ENCODE measurements around the gene WDR86. TPM values are rescaled to one million over a fixed set of nuclear protein-coding genes. Genes with fewer than 3 reads are reported as not detected.

WDR86 gene
- total RNA-seq, 1 experiment from 2014 or later = 7.7 TPM

- intact Hi-C loops (cut with micrococcal nuclease; ENCODE audit: unreplicated experiment) = no loop called here
- Histone ChIP-seq H3K27me3 (ENCODE audit: insufficient read depth, low read depth) (no peaks in the 10 kb centered on the region), H3K36me3 (ENCODE audit: low read depth) (no peaks in the 10 kb centered on the region), H3K9me3 (ENCODE audit: insufficient read depth, low read depth) (no peaks in the 10 kb centered on the region), H3K4me1 (replicated peaks; ENCODE audit: insufficient read depth) (peaks cover 23% of the 10 kb centered on the region), H2AFZ (no peak overlapping the region), H3K9me2 (ENCODE audit: insufficient read depth) (no peaks in the 10 kb centered on the region), H3K79me2 (ENCODE audit: low read depth) (no peaks in the 10 kb centered on the region), H3K4me2 (no peak overlapping the region), H4K20me1 (ENCODE audit: insufficient read depth) (no peaks in the 10 kb centered on the region), H3K27ac (no peak overlapping the region), H3K4me3 (no peak overlapping the region), H3F3A (ENCODE audit: insufficient read depth, low read depth) (peaks cover 32% of the 10 kb centered on the region)
- DNase-seq = no peak
- ChIA-PET POLR2A (ENCODE audit: unreplicated experiment) (no interaction called here), CTCF (no interaction called here)
- TF ChIP-seq EZH2 (IDR thresholded peaks at IDR 0.05; ENCODE audit: low read depth) = no peak
- no peak for TF ChIP-seq CTCF (conservative IDR thresholded peaks at IDR 0.05)
- no TSS peak for BruUV-seq (replicated peaks)
Measured at GRCh38 chr7:151456276-151456675, 46.4 kb upstream of the WDR86 start.

- H3K79me2 ChIP-seq (ENCODE audit: low read depth) = no peaks in the 10 kb centered on the region
- TF ChIP-seq CTCF (conservative IDR thresholded peaks at IDR 0.05) = no peak
- TF ChIP-seq EZH2 (IDR thresholded peaks at IDR 0.05; ENCODE audit: low read depth) = no peak
- no peak overlapping the region for H3K4me3 ChIP-seq
- H3K27ac ChIP-seq = no peak overlapping the region
- H4K20me1 ChIP-seq (ENCODE audit: insufficient read depth) = no peaks in the 10 kb centered on the region
- CTCF ChIA-PET = no interaction called here
- peaks cover 17% of the 10 kb centered on the region for H3K4me1 ChIP-seq (replicated peaks; ENCODE audit: insufficient read depth)
- H3K9me3 ChIP-seq (ENCODE audit: insufficient read depth, low read depth) = no peaks in the 10 kb centered on the region
- no TSS peak for BruUV-seq (replicated peaks)
- no peak overlapping the region for H3K4me2 ChIP-seq
- H3K27me3 ChIP-seq (ENCODE audit: insufficient read depth, low read depth) = no peaks in the 10 kb centered on the region
- H3K36me3 ChIP-seq (ENCODE audit: low read depth) = no peaks in the 10 kb centered on the region
- POLR2A ChIA-PET (ENCODE audit: unreplicated experiment) = no interaction called here
- no peak overlapping the region for H2AFZ ChIP-seq
- intact Hi-C loops (cut with micrococcal nuclease; ENCODE audit: unreplicated experiment) = no loop called here
- H3K9me2 ChIP-seq (ENCODE audit: insufficient read depth) = no peaks in the 10 kb centered on the region
- DNase-seq = no peak
- H3F3A ChIP-seq (ENCODE audit: insufficient read depth, low read depth) = peaks cover 26% of the 10 kb centered on the region
Measured at GRCh38 chr7:151455690-151456089, 45.9 kb upstream of the WDR86 start.

- Histone ChIP-seq H2AFZ (no peak overlapping the region), H3K9me2 (ENCODE audit: insufficient read depth) (no peaks in the 10 kb centered on the region), H4K20me1 (ENCODE audit: insufficient read depth) (no peaks in the 10 kb centered on the region), H3K9me3 (ENCODE audit: insufficient read depth, low read depth) (no peaks in the 10 kb centered on the region), H3K79me2 (ENCODE audit: low read depth) (no peaks in the 10 kb centered on the region), H3K4me3 (no peak overlapping the region), H3K4me2 (no peak overlapping the region), H3K27ac (no peak overlapping the region), H3K27me3 (ENCODE audit: insufficient read depth, low read depth) (no peaks in the 10 kb centered on the region), H3K4me1 (replicated peaks; ENCODE audit: insufficient read depth) (peaks cover 10% of the 10 kb centered on the region), H3F3A (ENCODE audit: insufficient read depth, low read depth) (peaks cover 20% of the 10 kb centered on the region; the same call in 1 of the 2 replicates), H3K36me3 (ENCODE audit: low read depth) (no peaks in the 10 kb centered on the region)
- BruUV-seq (replicated peaks) = no TSS peak
- TF ChIP-seq EZH2 (IDR thresholded peaks at IDR 0.05; ENCODE audit: low read depth) (no peak), CTCF (conservative IDR thresholded peaks at IDR 0.05) (no peak)
- ChIA-PET CTCF (no interaction called here), POLR2A (ENCODE audit: unreplicated experiment) (no interaction called here)
- no peak for DNase-seq
- intact Hi-C loops (cut with micrococcal nuclease; ENCODE audit: unreplicated experiment) = no loop called here
Measured at GRCh38 chr7:151454932-151455530, 45.2 kb upstream of the WDR86 start.
